ENCODE results near the gene CD99.
"Not testable (repeated sequence)": the region's sequence is repeated elsewhere in the genome, so short reads cannot be mapped to it uniquely, and the experiment has no call there.

Gene CD99

GRCh38 chrX:2690856-2691542 is at the start of gene CD99:
CD99 (plus strand) TSS chrX:2691295; CDS start chrX:2691361, 66 bp downstream.
- DNase-seq (ENCODE audit: low spot score) = peak; percentile 96

- DNase-seq (ENCODE audit: low spot score) = no peak
These were observed 48.9 kb upstream of the CD99 start for GRCh38 chrX:2642146-2642545.

GRCh38 chrX:2642791-2643190 is 48.3 kb upstream of the CD99 start:
- no peak for DNase-seq (ENCODE audit: low spot score)

- DNase-seq (ENCODE audit: low spot score) = no peak
These were observed 47.2 kb upstream of the CD99 start for GRCh38 chrX:2643880-2644279.

- DNase-seq (ENCODE audit: low spot score) = no peak
These were observed 45.5 kb upstream of the CD99 start for GRCh38 chrX:2645563-2645962.

- DNase-seq (ENCODE audit: low spot score) = no peak
These were observed 43.5 kb upstream of the CD99 start for GRCh38 chrX:2647627-2648026.

- no peak for DNase-seq (ENCODE audit: low spot score)
These were observed 41.1 kb upstream of the CD99 start for GRCh38 chrX:2650037-2650436.

- DNase-seq (ENCODE audit: low spot score) = no peak
These were observed 40.2 kb upstream of the CD99 start for GRCh38 chrX:2650865-2651264.

- DNase-seq (ENCODE audit: low spot score) = no peak
These were observed 39.0 kb upstream of the CD99 start for GRCh38 chrX:2652106-2652505.

GRCh38 chrX:2654436-2655340 is 36.4 kb upstream of the CD99 start:
- no peak for DNase-seq (ENCODE audit: low spot score)

- no peak for DNase-seq (ENCODE audit: low spot score)
These were observed 34.7 kb upstream of the CD99 start for GRCh38 chrX:2656257-2656836.

GRCh38 chrX:2657532-2658113 is 33.5 kb upstream of the CD99 start:
- no peak for DNase-seq (ENCODE audit: low spot score)

- DNase-seq (ENCODE audit: low spot score) = no peak
These were observed 32.4 kb upstream of the CD99 start for GRCh38 chrX:2658585-2659292.

- DNase-seq (ENCODE audit: low spot score) = no peak
These were observed 28.5 kb upstream of the CD99 start for GRCh38 chrX:2662586-2662985.

- no peak for DNase-seq (ENCODE audit: low spot score)
These were observed 26.6 kb upstream of the CD99 start for GRCh38 chrX:2664502-2664901.

- DNase-seq (ENCODE audit: low spot score) = no peak
These were observed 25.4 kb upstream of the CD99 start for GRCh38 chrX:2665387-2666304.

- DNase-seq (ENCODE audit: low spot score) = no peak
These were observed 24.6 kb upstream of the CD99 start for GRCh38 chrX:2666491-2666890.

- no peak for DNase-seq (ENCODE audit: low spot score)
These were observed 20.1 kb upstream of the CD99 start for GRCh38 chrX:2670978-2671377.

GRCh38 chrX:2672084-2672483 is 19.0 kb upstream of the CD99 start:
- no peak for DNase-seq (ENCODE audit: low spot score)

- DNase-seq (ENCODE audit: low spot score) = no peak
These were observed 17.5 kb upstream of the CD99 start for GRCh38 chrX:2673611-2674010.

GRCh38 chrX:2675657-2676200 is 15.4 kb upstream of the CD99 start:
- not testable (repeated sequence) for DNase-seq (ENCODE audit: low spot score)

Data from CD4-positive, alpha-beta T cell treated with Interleukin-2 at 100 ng/mL for 4 hours (primary cell).